GM12878 (cell line): ENCODE measurements around the gene ASTN1. TPM values are rescaled to one million over a fixed set of nuclear protein-coding genes. Genes with fewer than 3 reads are reported as not detected.

Experiments used
- ATAC-seq: fragments of 200-7000 bp; cut with Tn5 transposase; 3 replicates; pipeline ENCODE4 v1.9.1; 2020; ENCODE audit warnings: mild to moderate bottlenecking, moderate library complexity
- BruUV-seq: library from RNA; stranded (reverse); fragments of 400-500 nt; replicated peaks from 2 replicates; lab custom pipeline; 2021; lab: Mats Ljungman, UMichigan
- CTCF ChIA-PET: fragments of 300-600 bp; sonication (Branson Sonifier 250); formaldehyde crosslinking; extraction: SDS; loops from one replicate; lab custom pipeline; 2021; ENCODE audit warnings: inconsistent platforms; lab: Yijun Ruan, JAX
- POLR2A ChIA-PET: fragments of 350-600 bp; formaldehyde crosslinking; extraction: SDS; loops from one replicate; lab custom pipeline; 2021; ENCODE audit warnings: inconsistent platforms; lab: Charles Lee
- RAD21 ChIA-PET: fragments of 300-600 bp; sonication (Branson Sonifier 250); formaldehyde crosslinking; loops from one replicate; lab custom pipeline; 2023; ENCODE audit warnings: antibody characterized with exemption; ENCODE audit not compliant: unreplicated experiment; lab: Charles Lee
- SMC1A ChIA-PET: fragments of 300-600 bp; sonication (Branson Sonifier 250); formaldehyde crosslinking; loops from one replicate; lab custom pipeline; 2023; ENCODE audit not compliant: unreplicated experiment, uncharacterized antibody; lab: Charles Lee
- DNase-seq: peaks from one replicate; pipeline ENCODE4 v3.0.0-alpha.2; 2011; ENCODE audit warnings: low read depth, low spot score
- FAIRE-seq: peaks from 3 replicates; lab custom pipeline; 2011; peaks lifted over from hg19 to GRCh38; lab: Jason Lieb, UNC
- H2AFZ ChIP-seq: 2 replicates; pipeline ENCODE4 v1.6.0; 2011; ENCODE audit warnings: low read depth, low read length, control low read depth; ENCODE audit not compliant: control insufficient read depth
- H3K27ac ChIP-seq: 2 replicates; pipeline ENCODE4 v1.5.1; 2011; ENCODE audit warnings: control low read depth; ENCODE audit not compliant: control insufficient read depth, insufficient read depth
- H3K27me3 ChIP-seq, 2 experiments: replicated peaks in 1 of 2; 2 replicates each; pipeline versions ENCODE4 v1.6.0 to v1.6.1; 2011; ENCODE audit warnings: low read length in 1 of 2; ENCODE audit not compliant: control insufficient read depth in 2 of 2, insufficient read depth in 2 of 2
- H3K36me3 ChIP-seq, 2 experiments: 2 replicates each; pipeline ENCODE4 v1.5.1; 2011; ENCODE audit warnings: low read length in 1 of 2; ENCODE audit not compliant: control insufficient read depth in 2 of 2, insufficient read depth in 2 of 2
- H3K4me1 ChIP-seq: 2 replicates; pipeline ENCODE4 v1.6.1; 2011; ENCODE audit warnings: mild to moderate bottlenecking, low read length, moderate library complexity, mixed read lengths; ENCODE audit not compliant: control insufficient read depth, insufficient read depth
- H3K4me2 ChIP-seq: 2 replicates; pipeline ENCODE4 v1.6.0; 2011; ENCODE audit warnings: control low read depth; ENCODE audit not compliant: control insufficient read depth, insufficient read depth
- H3K4me3 ChIP-seq: fragments of 200-600 bp; sonication (generic); 2 replicates; pipeline ENCODE4 v1.5.1; 2016
- H3K79me2 ChIP-seq: 2 replicates; pipeline ENCODE4 v1.6.0; 2011; ENCODE audit warnings: low read length; ENCODE audit not compliant: control insufficient read depth, insufficient read depth
- H3K9ac ChIP-seq: 2 replicates; pipeline ENCODE4 v1.8.0; 2011; ENCODE audit warnings: low read length, control low read depth, mixed read lengths; ENCODE audit not compliant: control insufficient read depth, insufficient read depth
- H3K9me3 ChIP-seq: replicated peaks from 3 replicates; pipeline ENCODE4 v1.5.1; 2011; ENCODE audit warnings: mild to moderate bottlenecking, low read length; ENCODE audit not compliant: control insufficient read depth, insufficient read depth
- H4K20me1 ChIP-seq: 2 replicates; pipeline ENCODE4 v1.6.0; 2011; ENCODE audit not compliant: control insufficient read depth, insufficient read depth
- CEBPZ ChIP-seq: fragments of 150-350 bp; IDR thresholded peaks from 2 replicates; pipeline ENCODE4 v1.6.1; 2016; ENCODE audit warnings: low read depth, low read length
- EGR1 ChIP-seq, 2 experiments: IDR thresholded peaks; 1 replicate in 1 of 2; 2 replicates in 1 of 2; pipeline ENCODE4 v1.6.1; 2011 to 2012; ENCODE audit warnings: low read depth in 2 of 2, low read length in 2 of 2, borderline replicate concordance in 1 of 2, mild to moderate bottlenecking in 1 of 2, moderate library complexity in 1 of 2
- FOXK2 ChIP-seq: fragments of 450-650 bp; IDR thresholded peaks from 2 replicates; pipeline ENCODE4 v1.6.1; 2017; ENCODE audit warnings: mild to moderate bottlenecking, moderate library complexity
- LARP7 ChIP-seq: fragments of 450-650 bp; IDR thresholded peaks from 2 replicates; pipeline ENCODE4 v1.6.1; 2017; ENCODE audit warnings: mild to moderate bottlenecking
- NR2C2 ChIP-seq: IDR thresholded peaks from 2 replicates; pipeline ENCODE4 v1.6.1; 2011; ENCODE audit warnings: borderline replicate concordance, low read depth; ENCODE audit not compliant: control insufficient read depth, insufficient read length
- PAX8 ChIP-seq: fragments of 450-650 bp; IDR thresholded peaks from 2 replicates; pipeline ENCODE4 v1.6.1; 2017; ENCODE audit warnings: mild to moderate bottlenecking, moderate library complexity
- POLR2AphosphoS5 ChIP-seq: IDR thresholded peaks from 2 replicates; pipeline ENCODE4 v1.6.1; 2011; ENCODE audit warnings: mild to moderate bottlenecking, low read length, inconsistent platforms
- RUNX3 ChIP-seq: IDR thresholded peaks from 2 replicates; pipeline ENCODE4 v1.6.1; 2012; ENCODE audit warnings: low read length, inconsistent platforms
- WGBS: methylation state at CpG from one replicate; pipeline ENCODE4 v1.1.6; 2016; ENCODE audit warnings: low lambda C conversion rate; ENCODE audit not compliant: insufficient replicate concordance, insufficient coverage; ENCODE audit errors: missing lambda C conversion rate; 5-methylcytosine and 5-hydroxymethylcytosine counted together
- in situ Hi-C: fragments of 300-500 bp; cut with MboI; formaldehyde crosslinking; loops from 9 replicates; pipeline ENCODE4 v1.14.3; 2018; ENCODE audit warnings: mixed read lengths
- intact Hi-C: fragments of 100-400 bp; cut with micrococcal nuclease; formaldehyde crosslinking; loops from one replicate; pipeline ENCODE4 v1.14.2; 2022; ENCODE audit not compliant: unreplicated experiment
- polyA plus RNA-seq, 11 experiments: library from polyadenylated mRNA; depleted of rRNA in 4 of 11; unstranded in 6 of 11; stranded (reverse) in 5 of 11; fragments of >200 nt; fragmentation: Nextera tagmentation in 4 of 11; fragmentation: Illumina TruSeq in 1 of 11; extraction: Ambion mirVana in 4 of 11; extraction: Trizol in 1 of 11; gene quantifications; 1 replicate in 1 of 11; 2 replicates in 10 of 11; pipeline versions ENCODE4 v1.2.1 to v1.2.3, GENCODE V29; 2011 to 2016; ENCODE audit warnings: inconsistent platforms in 2 of 11, missing spikeins in 2 of 11, low read depth in 1 of 11
- total RNA-seq, 4 experiments: library from RNA; depleted of rRNA in 3 of 4; stranded (reverse); fragments of >200 nt in 3 of 4; fragmentation: Illumina TruSeq in 1 of 4; extraction: Trizol in 1 of 4; gene quantifications; 2 replicates each; pipeline versions ENCODE4 v1.2.1 to v1.2.3, GENCODE V29; 2013 to 2021

Gene ASTN1
- total and polyA plus RNA-seq, 10 of the 15 experiments (the other 5 are each of a cell fraction or from before 2014, with no cell fraction given): 0.04 TPM; not detected in 9

GRCh38 chr1:176943783-176944182, 220.7 kb downstream of the ASTN1 start:
- ATAC-seq: no peak
- no peaks in the 10 kb centered on the region for H3K79me2 ChIP-seq
- H3K27me3 ChIP-seq: no peaks in the 10 kb centered on the region
- no peak overlapping the region for H3K4me3 ChIP-seq
- no peaks in the 10 kb centered on the region; the same call in 2 of the 3 replicates for H3K9me3 ChIP-seq
- no peaks in the 10 kb centered on the region for H3K4me1 ChIP-seq
- no peak for TF ChIP-seq FOXK2
- TF ChIP-seq RUNX3: no peak
- TF ChIP-seq CEBPZ: no peak
- no peak for TF ChIP-seq NR2C2
- no peak for TF ChIP-seq PAX8
- TF ChIP-seq LARP7: no peak
- TF ChIP-seq EGR1 (IDR thresholded peaks at IDR 0.05; ENCODE audit: borderline replicate concordance in 1 of 2, low read depth in 2 of 2, low read length in 2 of 2): no peak
- no peak for TF ChIP-seq POLR2AphosphoS5
- TF ChIP-seq, all 136 proteins: peak for 0
- SMC1A ChIA-PET: no interaction called here
- intact Hi-C loops (no loop called here), in situ Hi-C loops (no loop called here)
- no peak overlapping the region for H3K9ac ChIP-seq
- H4K20me1 ChIP-seq: no peaks in the 10 kb centered on the region
- H3K27ac ChIP-seq: no peak overlapping the region
- RAD21 ChIA-PET: no interaction called here
- CTCF ChIA-PET: no interaction called here
- no peak overlapping the region for H3K4me2 ChIP-seq
- 25% methylated on average over 4 of the region's 4 CpGs for WGBS
- no peak overlapping the region for H2AFZ ChIP-seq
- no TSS peak for BruUV-seq
- no peaks in the 10 kb centered on the region for H3K36me3 ChIP-seq
- DNase-seq: no peak
- POLR2A ChIA-PET: no interaction called here
- no peak for FAIRE-seq
